Stimulated activated CD4-positive, alpha-beta T cell treated with anti-CD3 and anti-CD28 coated beads, Interleukin-4, amount 100 ng/mL, for 48 hours (primary cell): ENCODE data around the gene SFTPB.

Experiments used
- DNase-seq, 2 donors: peaks; one replicate each; pipeline ENCODE4 v3.0.0-alpha.2; 2020; ENCODE audit warnings: low read depth in 2 of 2

The SFTPB gene

GRCh38 chr2:85702800-85703199, 34.8 kb upstream of the SFTPB start:
- DNase-seq: no peak

DNA sequence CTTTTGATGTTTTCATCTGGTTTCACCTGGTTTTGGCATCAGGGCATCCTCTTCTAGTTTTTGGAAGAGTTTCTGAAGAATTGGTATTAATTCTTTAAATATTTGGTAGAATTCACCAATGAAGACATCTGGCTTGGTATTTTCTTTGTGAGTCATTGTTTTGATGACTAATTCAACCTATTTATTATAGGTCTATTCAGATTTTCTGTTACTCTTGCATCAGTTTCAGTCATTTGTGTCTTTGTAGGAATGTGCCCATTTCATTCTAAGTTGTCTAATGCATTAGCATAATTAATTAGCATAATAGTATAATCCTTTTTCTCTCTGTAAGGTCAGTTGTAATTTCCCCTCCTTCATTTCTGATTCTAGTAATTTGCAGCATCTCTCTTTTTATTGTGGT, 34.2 kb upstream of the SFTPB start:
- no peak for DNase-seq

- DNase-seq: no peak
These were observed 31.3 kb upstream of the SFTPB start for GRCh38 chr2:85699325-85699724.

GRCh38 chr2:85698880-85699254, 30.9 kb upstream of the SFTPB start:
- no peak for DNase-seq

GRCh38 chr2:85698184-85698879, 30.3 kb upstream of the SFTPB start:
- no peak for DNase-seq

GRCh38 chr2:85697716-85698115, 29.7 kb upstream of the SFTPB start:
- no peak for DNase-seq

DNA sequence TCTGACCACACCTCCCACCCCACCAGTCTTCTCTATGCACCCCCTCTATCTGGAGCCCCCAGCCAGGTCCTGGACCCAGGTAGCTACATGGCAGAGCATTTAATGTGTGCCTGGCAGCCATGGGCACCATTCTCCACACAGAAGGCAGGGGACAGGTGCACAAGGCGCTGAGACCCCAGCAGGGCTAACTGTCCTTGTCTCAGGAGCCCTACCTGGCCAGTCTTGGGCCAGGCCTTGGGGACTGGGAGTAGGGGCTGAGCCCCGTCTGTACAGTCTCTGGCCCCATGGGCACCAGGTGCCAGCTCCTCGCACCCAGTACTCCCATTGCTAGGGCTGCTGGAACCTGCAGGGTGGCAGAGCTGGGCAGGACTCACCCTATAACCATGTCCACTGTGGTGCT, 29.1 kb upstream of the SFTPB start:
- DNase-seq: no peak

DNA sequence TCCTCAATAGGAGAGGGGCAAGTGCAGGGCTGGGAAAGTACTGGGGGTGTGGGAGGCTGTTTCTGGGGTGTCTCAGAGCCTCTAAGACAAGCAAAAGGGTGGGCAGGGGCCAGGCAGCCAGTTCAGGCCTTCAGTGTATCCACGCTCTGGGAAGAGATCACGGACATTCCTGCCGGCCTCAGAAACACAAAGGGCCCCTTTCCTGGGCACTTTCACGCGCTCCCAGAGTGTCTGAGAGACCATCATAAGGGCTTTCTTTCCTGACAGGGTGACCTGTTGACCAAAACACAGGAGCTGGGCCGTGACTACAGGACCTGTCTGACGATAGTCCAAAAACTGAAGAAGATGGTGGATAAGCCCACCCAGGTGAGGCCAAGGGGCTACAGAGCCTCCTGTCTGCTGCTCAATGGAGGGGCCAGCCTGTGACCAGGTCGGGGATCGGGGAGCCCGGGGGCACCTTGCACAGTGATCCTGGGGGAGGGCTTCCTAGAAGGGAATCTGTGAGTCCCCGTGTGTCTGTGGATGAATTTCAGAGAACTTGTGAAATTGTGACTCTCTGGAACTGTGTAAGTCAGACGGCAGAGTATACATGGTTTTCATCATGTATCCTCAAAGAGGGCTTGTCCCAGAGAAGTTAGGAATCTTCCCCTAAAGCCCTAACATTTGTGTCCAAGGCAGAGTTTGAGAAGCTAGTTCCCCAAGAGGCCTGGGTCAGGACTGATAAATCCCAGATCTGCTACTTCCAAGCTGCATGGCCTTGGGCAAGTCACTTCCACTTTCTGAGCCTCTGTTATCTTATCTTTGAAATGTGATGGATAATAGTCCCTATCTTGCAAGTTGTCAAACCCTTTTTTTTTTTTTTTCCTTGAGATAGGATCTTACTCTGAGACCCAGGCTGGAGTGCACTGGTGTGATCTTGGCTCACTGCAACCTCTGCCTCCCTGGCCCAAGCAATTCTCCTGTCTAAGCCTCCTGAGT, 28.0 kb upstream of the SFTPB start:
- DNase-seq: no peak

- DNase-seq: no peak
These were observed 27.1 kb upstream of the SFTPB start for GRCh38 chr2:85695121-85695520.

- no peak for DNase-seq
These were observed 26.3 kb upstream of the SFTPB start, which contains the start of gene GNLY for GRCh38 chr2:85694052-85695025. Gene GNLY, plus strand, starts transcription at chr2:85694358. Its CDS starts 61 bp downstream, at chr2:85694419.

GRCh38 chr2:85692039-85692645, 24.1 kb upstream of the SFTPB start:
- DNase-seq: no peak

GRCh38 chr2:85690932-85691331, 22.9 kb upstream of the SFTPB start:
- DNase-seq: no peak

GRCh38 chr2:85684806-85685205, 16.8 kb upstream of the SFTPB start:
- no peak for DNase-seq

DNA sequence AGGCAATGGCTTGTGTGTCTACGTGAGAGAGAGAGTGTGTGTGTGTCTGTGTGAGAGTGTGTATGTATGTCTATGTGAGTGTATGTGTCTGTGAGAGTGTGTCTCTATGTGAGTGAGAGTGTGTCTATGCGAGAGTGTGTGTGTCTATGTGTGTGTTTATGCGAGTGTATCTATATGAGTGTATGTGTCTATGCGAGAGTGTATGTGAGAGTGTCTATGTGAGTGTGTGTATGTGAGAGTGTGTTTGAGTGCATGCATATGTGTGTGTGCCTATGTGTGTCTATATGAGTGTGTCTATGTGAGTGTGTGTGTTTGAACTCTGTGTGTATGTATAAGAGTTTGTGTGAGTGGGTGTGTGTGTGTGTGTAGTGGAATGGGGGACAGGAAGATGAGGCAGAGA, 16.4 kb upstream of the SFTPB start:
- no peak for DNase-seq

GRCh38 chr2:85682378-85682777, 14.4 kb upstream of the SFTPB start:
- no peak for DNase-seq

DNA sequence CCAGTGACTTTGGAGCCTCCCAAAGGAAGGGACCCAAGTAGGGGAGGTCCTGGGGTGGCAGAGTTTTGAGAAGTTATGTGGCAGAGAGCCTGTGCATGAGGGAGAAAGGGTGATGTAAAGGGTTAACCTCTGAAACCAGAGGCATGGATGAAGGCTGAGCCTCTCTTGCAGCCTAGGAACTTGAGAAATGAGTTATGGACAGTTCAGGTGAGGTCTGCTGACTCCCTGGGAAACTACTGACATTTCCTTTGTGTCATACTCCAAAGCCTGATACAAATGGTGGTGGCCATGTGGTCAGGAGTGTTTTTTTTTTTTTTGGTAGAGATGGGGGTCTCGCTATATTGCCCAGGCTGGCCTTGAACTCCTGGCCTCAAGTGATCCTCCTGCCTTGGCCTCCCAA, 13.8 kb upstream of the SFTPB start:
- no peak for DNase-seq

DNA sequence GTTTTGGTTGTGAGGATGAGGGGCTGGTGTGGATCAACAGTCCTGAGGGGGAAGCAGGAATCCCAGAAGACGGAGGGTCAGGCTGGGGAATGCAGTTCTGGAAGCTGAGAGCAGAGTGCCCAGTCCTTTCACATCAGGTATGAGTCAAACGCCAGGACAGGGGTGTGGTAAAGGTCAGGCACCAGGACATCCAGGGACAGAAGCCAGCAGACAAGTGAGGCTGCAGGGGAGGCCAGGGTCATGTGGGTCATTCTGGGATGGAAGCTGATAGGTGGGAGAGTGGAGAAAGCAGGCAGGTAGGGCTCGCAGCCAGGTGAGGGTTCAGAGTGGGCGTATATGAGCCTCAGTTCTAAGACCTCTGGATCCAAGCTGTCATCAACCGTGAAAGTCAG, 13.4 kb upstream of the SFTPB start:
- no peak for DNase-seq

DNA sequence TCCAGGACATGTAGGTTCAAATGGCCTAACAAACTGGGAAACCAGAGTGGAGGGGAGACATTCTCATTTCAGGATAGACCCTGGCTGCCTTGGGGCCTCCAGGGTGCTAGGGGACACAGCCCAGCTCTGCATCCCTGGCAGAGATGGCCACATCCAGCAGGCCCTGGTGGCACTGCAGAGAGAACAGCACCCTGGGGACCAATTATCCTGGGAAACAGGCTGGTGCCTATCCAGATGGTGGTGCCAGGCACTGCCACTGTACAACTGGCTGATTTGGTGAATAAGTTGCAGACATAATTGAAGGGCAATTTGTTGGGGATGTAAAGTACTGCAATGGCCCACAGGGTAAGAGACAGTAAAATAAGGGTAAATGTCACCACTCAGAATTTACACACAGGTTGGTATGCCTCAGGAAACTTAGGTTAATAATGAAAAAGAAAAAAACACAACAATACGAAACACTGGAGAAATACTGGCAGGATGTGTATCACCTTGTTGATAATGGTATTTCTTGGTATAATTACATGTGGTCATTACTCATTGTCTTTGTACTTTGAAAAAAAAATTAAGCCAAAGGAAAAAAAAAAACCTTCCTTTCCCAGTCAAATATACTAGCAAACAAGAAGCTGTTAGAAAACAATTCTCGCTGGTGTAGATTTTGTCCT, 12.8 kb upstream of the SFTPB start:
- no peak for DNase-seq

GRCh38 chr2:85678794-85679672, 11.0 kb upstream of the SFTPB start:
- peak; percentile 64 to 73 for DNase-seq

- no peak for DNase-seq
These were observed 10.4 kb upstream of the SFTPB start for GRCh38 chr2:85678377-85678776.
